Measurements from ENCODE around the gene KLHDC7B. TPM values are rescaled to one million over a fixed set of nuclear protein-coding genes. Genes with fewer than 3 reads are reported as not detected.

KLHDC7B gene
- total and polyA plus RNA-seq, 2 of the 13 experiments (the other 11 are each of a cell fraction or from before 2014, with no cell fraction given): 0.11 TPM; not detected in 1

- TF ChIP-seq ZNF687 (CRISPR knock-in tag; IDR thresholded peaks at IDR 0.05) (peak; percentile 59), ZBTB33 (CRISPR knock-in tag; IDR thresholded peaks at IDR 0.05) (no peak), ZFY (CRISPR knock-in tag; IDR thresholded peaks at IDR 0.05) (peak; percentile 62; the same call in 1 of the 2 replicates), NKX3-1 (CRISPR knock-in tag; IDR thresholded peaks at IDR 0.05) (no peak), SAP130 (CRISPR knock-in tag; IDR thresholded peaks at IDR 0.05; ENCODE audit: low read depth) (peak; percentile 23; the same call in 1 of the 2 replicates), ZBTB10 (CRISPR knock-in tag; IDR thresholded peaks at IDR 0.05; ENCODE audit: borderline replicate concordance) (peak; percentile 66; the same call in 1 of the 2 replicates), ARNT2 (CRISPR knock-in tag; IDR thresholded peaks at IDR 0.05; ENCODE audit: low read depth) (peak; percentile 24; the same call in 1 of the 2 replicates), ZNF746 (CRISPR knock-in tag; IDR thresholded peaks at IDR 0.05) (0 out of 2 replicates have a peak, but pooled peaks have one; percentile 28), MXI1 (IDR thresholded peaks at IDR 0.05; ENCODE audit: borderline replicate concordance, low read depth, low read length) (no peak), MYPOP (CRISPR knock-in tag; IDR thresholded peaks at IDR 0.05) (0 out of 2 replicates have a peak, but pooled peaks have one; percentile 50), TARDBP (CRISPR knock-in tag; IDR thresholded peaks at IDR 0.05) (peak; percentile 37; the same call in 1 of the 2 replicates), ZNF563 (CRISPR knock-in tag; IDR thresholded peaks at IDR 0.05) (no peak), YY1 (IDR thresholded peaks at IDR 0.05; ENCODE audit: insufficient read depth, insufficient replicate concordance, low read depth, low read length) (peak; percentile 18), UBTF (CRISPR knock-in tag; IDR thresholded peaks at IDR 0.05) (peak; percentile 71), SSRP1 (CRISPR knock-in tag; IDR thresholded peaks at IDR 0.05) (no peak)
Observed at GRCh38 chr22:50531962-50532674, 13.6 kb upstream of the KLHDC7B start (continued).
